ENCODE results near the gene CAMTA1. TPM values are rescaled to one million over a fixed set of nuclear protein-coding genes. Genes with fewer than 3 reads are reported as not detected.

Gene CAMTA1
- total RNA-seq, 6 donors from 2014 or later: 38.8 to 74.0 (median 46.1) TPM

DNA sequence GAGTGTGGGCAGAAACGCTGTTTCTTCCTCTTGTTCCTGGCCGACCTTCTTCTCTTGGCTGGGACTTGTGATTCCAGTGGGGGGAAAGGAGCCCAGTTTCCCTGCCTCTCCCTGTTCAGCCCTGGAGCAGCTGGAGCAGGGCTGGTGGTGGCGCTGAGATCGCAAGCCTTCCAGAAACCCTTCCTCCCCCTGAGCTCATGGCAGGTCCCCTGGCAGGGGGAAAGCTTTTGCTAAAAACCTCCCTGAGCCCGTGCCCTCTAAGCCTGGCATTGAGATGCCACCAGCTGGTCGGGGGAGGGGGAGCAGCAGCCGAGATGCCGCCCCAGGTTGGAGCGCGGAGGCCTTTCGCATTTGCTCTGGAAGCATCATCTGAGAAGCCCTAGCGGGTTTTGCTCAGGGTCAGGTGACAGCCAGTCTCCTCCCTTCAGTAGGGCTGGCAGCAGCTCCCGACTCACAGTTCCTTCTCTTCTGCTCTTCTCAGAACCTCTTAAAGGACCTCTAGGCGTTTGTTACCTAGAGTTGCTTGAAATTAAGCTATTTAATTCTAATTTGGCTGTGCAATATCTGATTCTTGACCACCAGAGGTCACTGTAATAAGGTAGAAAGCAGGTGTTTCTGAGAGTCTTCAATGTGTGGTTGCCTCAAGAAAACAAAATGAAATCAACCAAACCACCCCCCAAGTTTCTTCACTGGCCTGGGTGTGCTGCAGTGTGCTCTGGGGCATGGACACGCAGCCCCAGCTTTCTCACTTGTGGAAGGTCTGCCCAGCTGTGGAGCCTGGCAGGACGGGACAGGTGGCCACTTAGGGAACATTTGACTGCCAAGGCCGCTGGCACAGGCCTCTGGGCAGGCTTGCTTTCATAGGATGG, 257.3 kb downstream of the CAMTA1 start:
- no peak for ATAC-seq (ENCODE audit: low FRiP score in 2 of 2)
- DNase-seq: peak in 1 of 2 donors; percentile 44
- H3K27me3 ChIP-seq: no peaks in the 10 kb centered on the region
- H3K9me3 ChIP-seq: no peaks in the 10 kb centered on the region
- no peak overlapping the region for H3K27ac ChIP-seq
- no peaks in the 10 kb centered on the region for H3K36me3 ChIP-seq
- no peaks in the 10 kb centered on the region for H3K4me1 ChIP-seq
- no peak overlapping the region for H3K4me3 ChIP-seq
- no peak for TF ChIP-seq POLR2AphosphoS5 (IDR thresholded peaks at IDR 0.05)
- TF ChIP-seq, protein P1, sequence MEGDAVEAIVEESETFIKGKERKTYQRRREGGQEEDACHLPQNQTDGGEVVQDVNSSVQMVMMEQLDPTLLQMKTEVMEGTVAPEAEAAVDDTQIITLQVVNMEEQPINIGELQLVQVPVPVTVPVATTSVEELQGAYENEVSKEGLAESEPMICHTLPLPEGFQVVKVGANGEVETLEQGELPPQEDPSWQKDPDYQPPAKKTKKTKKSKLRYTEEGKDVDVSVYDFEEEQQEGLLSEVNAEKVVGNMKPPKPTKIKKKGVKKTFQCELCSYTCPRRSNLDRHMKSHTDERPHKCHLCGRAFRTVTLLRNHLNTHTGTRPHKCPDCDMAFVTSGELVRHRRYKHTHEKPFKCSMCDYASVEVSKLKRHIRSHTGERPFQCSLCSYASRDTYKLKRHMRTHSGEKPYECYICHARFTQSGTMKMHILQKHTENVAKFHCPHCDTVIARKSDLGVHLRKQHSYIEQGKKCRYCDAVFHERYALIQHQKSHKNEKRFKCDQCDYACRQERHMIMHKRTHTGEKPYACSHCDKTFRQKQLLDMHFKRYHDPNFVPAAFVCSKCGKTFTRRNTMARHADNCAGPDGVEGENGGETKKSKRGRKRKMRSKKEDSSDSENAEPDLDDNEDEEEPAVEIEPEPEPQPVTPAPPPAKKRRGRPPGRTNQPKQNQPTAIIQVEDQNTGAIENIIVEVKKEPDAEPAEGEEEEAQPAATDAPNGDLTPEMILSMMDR (IDR thresholded peaks at IDR 0.05): peak in 4 of 6 experiments; percentile 31 to 51 (median 40)
- WGBS, 2 donors: 54 to 67% methylated on average over 15 to 17 of the region's 17 CpGs

DNA sequence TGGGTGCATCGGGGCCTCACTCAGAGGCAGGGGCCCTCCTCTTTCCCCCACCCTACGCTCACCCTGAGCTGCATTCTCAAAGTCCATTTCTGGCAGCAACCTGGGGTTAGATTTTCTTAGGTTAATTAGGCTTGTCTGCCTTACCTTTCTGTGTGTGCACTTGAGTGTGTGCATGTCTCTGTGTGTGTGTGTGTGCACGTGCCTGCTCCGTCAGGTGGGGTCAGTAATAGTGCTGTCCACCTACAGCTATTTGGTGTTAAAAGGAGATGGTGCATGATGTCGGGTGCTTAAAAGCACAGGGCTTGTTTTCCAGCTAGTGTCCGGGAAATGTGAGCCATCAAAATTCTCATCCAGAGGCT, 257.9 kb downstream of the CAMTA1 start:
- no peak overlapping the region for H3K27ac ChIP-seq
- 75 to 89% methylated on average over 6 of the region's 6 CpGs for WGBS, 2 donors
- H3K36me3 ChIP-seq: no peaks in the 10 kb centered on the region
- no peaks in the 10 kb centered on the region for H3K27me3 ChIP-seq
- H3K4me3 ChIP-seq: no peak overlapping the region
- H3K9me3 ChIP-seq: no peaks in the 10 kb centered on the region
- DNase-seq (no peak), ATAC-seq (ENCODE audit: low FRiP score in 2 of 2) (no peak)
- no peak for TF ChIP-seq EP300 (IDR thresholded peaks at IDR 0.05)
- no peak for TF ChIP-seq POLR2AphosphoS5 (IDR thresholded peaks at IDR 0.05)
- TF ChIP-seq, protein P1 (IDR thresholded peaks at IDR 0.05): no peak
- no peak for TF ChIP-seq POLR2A (IDR thresholded peaks at IDR 0.05)
- H3K4me1 ChIP-seq: no peaks in the 10 kb centered on the region

DNA sequence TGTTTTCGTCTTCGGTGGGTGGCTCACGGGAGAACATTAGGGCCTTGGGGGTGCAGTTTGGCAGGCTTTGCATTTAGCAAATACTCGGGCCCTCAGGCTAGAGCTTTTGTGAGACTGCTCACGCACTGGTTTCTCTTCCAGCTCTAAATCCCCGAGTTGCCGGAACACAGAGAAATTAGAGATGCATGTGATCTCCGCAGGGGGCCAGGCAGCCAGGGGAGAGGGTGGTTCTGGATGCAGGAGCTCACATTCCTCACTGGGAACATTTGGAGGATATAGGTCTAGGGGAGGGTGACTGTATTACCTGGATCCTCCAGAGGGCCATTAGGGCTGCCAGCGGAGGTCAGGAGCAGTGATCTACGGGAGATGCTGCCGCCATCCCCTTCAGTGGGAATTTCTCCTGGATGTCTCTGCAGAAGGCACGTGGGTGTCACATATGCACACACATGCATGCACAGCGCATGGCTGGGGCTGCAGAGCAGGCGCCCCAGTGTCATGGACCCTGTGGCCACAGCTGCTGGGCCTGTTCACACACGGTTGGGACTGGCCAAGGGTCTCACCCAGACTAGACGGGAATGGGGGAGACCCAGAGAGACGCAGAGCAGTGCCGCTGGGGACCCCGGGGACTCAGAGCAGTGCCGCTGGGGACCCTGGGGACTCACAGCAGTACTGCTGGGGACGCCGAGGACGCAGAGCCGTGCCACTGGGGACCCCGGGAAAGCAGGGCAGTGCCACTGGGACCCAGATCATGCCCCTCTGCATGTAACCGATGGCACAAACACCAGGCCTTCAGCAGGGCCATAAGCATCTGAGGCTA, 258.7 kb downstream of the CAMTA1 start:
- DNase-seq (peak in 1 of 2 donors; percentile 66), ATAC-seq (ENCODE audit: low FRiP score in 2 of 2) (no peak)
- Histone ChIP-seq H3K4me3 (no peak overlapping the region), H3K27ac (no peak overlapping the region), H3K36me3 (no peaks in the 10 kb centered on the region), H3K9me3 (no peaks in the 10 kb centered on the region), H3K27me3 (no peaks in the 10 kb centered on the region), H3K4me1 (no peaks in the 10 kb centered on the region)
- TF ChIP-seq, protein P1 (IDR thresholded peaks at IDR 0.05): no peak
- TF ChIP-seq POLR2AphosphoS5 (IDR thresholded peaks at IDR 0.05) (no peak), EP300 (IDR thresholded peaks at IDR 0.05) (no peak), POLR2A (IDR thresholded peaks at IDR 0.05) (no peak)
- WGBS, 2 donors: 82 to 85% methylated on average over 20 to 25 of the region's 26 CpGs

DNA sequence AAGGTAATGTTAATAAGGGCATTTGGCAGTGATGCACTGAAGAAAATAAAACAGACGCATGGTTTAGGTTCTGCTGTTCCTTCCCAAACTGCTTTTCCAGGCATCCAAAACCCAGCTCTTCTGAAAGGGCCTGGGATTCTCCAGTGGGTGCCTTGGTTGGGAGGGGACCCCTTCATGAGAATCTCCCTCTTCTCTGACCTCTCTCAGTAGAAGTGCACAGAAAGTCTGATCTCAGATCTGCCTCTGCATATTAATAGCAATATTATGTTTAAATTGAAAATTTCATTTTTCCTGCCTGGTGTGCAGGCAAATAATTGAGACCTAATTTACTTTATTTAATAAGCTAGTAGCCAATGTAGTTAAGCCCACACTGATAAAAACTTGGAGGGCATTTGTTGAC, 260.6 kb downstream of the CAMTA1 start:
- DNase-seq: no peak
- no peak for TF ChIP-seq EP300 (IDR thresholded peaks at IDR 0.05)
- no peak for TF ChIP-seq POLR2A (IDR thresholded peaks at IDR 0.05)
- TF ChIP-seq, protein P1 (IDR thresholded peaks at IDR 0.05): no peak
- no peak for TF ChIP-seq POLR2AphosphoS5 (IDR thresholded peaks at IDR 0.05)
- Histone ChIP-seq H3K4me1 (no peaks in the 10 kb centered on the region), H3K27ac (no peak overlapping the region), H3K27me3 (no peaks in the 10 kb centered on the region), H3K36me3 (no peaks in the 10 kb centered on the region), H3K9me3 (no peaks in the 10 kb centered on the region), H3K4me3 (no peak overlapping the region)
- WGBS, 2 donors: 92 to 100% methylated on average over 1 of the region's 1 CpG
- no peak for ATAC-seq (ENCODE audit: low FRiP score in 2 of 2)

Measured in upper lobe of left lung (tissue), 6 donors.